Fibroblast of lung (primary cell): ENCODE measurements around the gene BYSL. TPM values are rescaled to one million over a fixed set of nuclear protein-coding genes. Genes with fewer than 3 reads are reported as not detected.

Experiments used
- DNase-seq, 2 donors: peaks; one replicate each; pipeline versions ENCODE4 v3.0.0 to v3.0.0-alpha.2; 2010; ENCODE audit warnings: low read depth in 2 of 2
- H2AFZ ChIP-seq: 2 replicates; pipeline ENCODE4 v1.5.1; 2012; ENCODE audit warnings: low read length, control low read depth, inconsistent platforms
- H3K27ac ChIP-seq: 2 replicates; pipeline ENCODE4 v1.5.1; 2011; ENCODE audit warnings: low read length, control low read depth; ENCODE audit not compliant: insufficient read depth
- H3K27me3 ChIP-seq: 2 replicates; pipeline ENCODE4 v1.5.1; 2011; ENCODE audit warnings: mild to moderate bottlenecking, low read length; ENCODE audit not compliant: control insufficient read depth, insufficient read depth
- H3K36me3 ChIP-seq: 2 replicates; pipeline ENCODE4 v1.5.1; 2011; ENCODE audit warnings: low read length; ENCODE audit not compliant: control insufficient read depth, insufficient read depth
- H3K4me1 ChIP-seq: 2 replicates; pipeline ENCODE4 v1.5.1; 2011; ENCODE audit warnings: low read length; ENCODE audit not compliant: control insufficient read depth, insufficient read depth; ENCODE audit errors: extremely low read depth
- H3K4me2 ChIP-seq: 2 replicates; pipeline ENCODE4 v1.5.1; 2011; ENCODE audit warnings: low read length, control low read depth; ENCODE audit not compliant: insufficient read depth; ENCODE audit errors: extremely low read depth
- H3K4me3 ChIP-seq, 4 experiments: fragments of 200-600 bp in 1 of 4; sonication (generic) in 1 of 4; replicated peaks in 1 of 4; 2 replicates each; pipeline ENCODE4 v1.5.1; 2011 to 2016; ENCODE audit warnings: low read length in 4 of 4, low read depth in 3 of 4, mild to moderate bottlenecking in 3 of 4, control low read depth in 2 of 4, inconsistent platforms in 1 of 4, mixed read lengths in 1 of 4; ENCODE audit not compliant: insufficient read depth in 1 of 4; ENCODE audit errors: control extremely low read depth in 1 of 4
- H3K79me2 ChIP-seq: 2 replicates; pipeline ENCODE4 v1.5.1; 2012; ENCODE audit warnings: mild to moderate bottlenecking, low read length, inconsistent platforms; ENCODE audit not compliant: control insufficient read depth, insufficient read depth
- H3K9ac ChIP-seq: 2 replicates; pipeline ENCODE4 v1.5.1; 2011; ENCODE audit warnings: mild to moderate bottlenecking, low read length, control low read depth; ENCODE audit not compliant: insufficient read depth
- H3K9me3 ChIP-seq: 2 replicates; pipeline ENCODE4 v1.5.1; 2012; ENCODE audit warnings: low read depth, low read length; ENCODE audit not compliant: control insufficient read depth, insufficient read depth
- H4K20me1 ChIP-seq: 2 replicates; pipeline ENCODE4 v1.5.1; 2011; ENCODE audit warnings: low read length; ENCODE audit not compliant: control insufficient read depth, insufficient read depth; ENCODE audit errors: extremely low read depth
- EZH2 ChIP-seq: IDR thresholded peaks from 2 replicates; pipeline ENCODE4 v1.5.1; 2012; ENCODE audit warnings: low read length, control low read depth, mild to moderate bottlenecking; ENCODE audit errors: missing control alignments
- polyA plus RNA-seq, 2 donors: library from polyadenylated mRNA; depleted of rRNA in 1 of 2; stranded (reverse) in 1 of 2; unstranded in 1 of 2; fragments of >200 nt; gene quantifications; 2 replicates each; pipeline ENCODE4 v1.2.1, GENCODE V29; 2011 to 2012; ENCODE audit warnings: missing spikeins in 1 of 2
- total RNA-seq: library from RNA; depleted of rRNA; stranded (reverse); fragments of >200 nt; gene quantifications from 2 replicates; pipeline ENCODE4 v1.2.1, GENCODE V29; 2014
- TF ChIP-seq, protein P1 (sequence below), 2 donors: IDR thresholded peaks in 1 of 2; conservative IDR thresholded peaks in 1 of 2; 1 replicate in 1 of 2; 2 replicates in 1 of 2; pipeline ENCODE4 v1.5.1; 2011 to 2012; ENCODE audit warnings: low read length in 2 of 2, control low read depth in 1 of 2, inconsistent platforms in 1 of 2, low read depth in 1 of 2, mild to moderate bottlenecking in 1 of 2

The BYSL gene
- total and polyA plus RNA-seq, 2 donors (not counting 1 experiment from before 2014, with no cell fraction given): 11.3 to 13.7 TPM

DNA sequence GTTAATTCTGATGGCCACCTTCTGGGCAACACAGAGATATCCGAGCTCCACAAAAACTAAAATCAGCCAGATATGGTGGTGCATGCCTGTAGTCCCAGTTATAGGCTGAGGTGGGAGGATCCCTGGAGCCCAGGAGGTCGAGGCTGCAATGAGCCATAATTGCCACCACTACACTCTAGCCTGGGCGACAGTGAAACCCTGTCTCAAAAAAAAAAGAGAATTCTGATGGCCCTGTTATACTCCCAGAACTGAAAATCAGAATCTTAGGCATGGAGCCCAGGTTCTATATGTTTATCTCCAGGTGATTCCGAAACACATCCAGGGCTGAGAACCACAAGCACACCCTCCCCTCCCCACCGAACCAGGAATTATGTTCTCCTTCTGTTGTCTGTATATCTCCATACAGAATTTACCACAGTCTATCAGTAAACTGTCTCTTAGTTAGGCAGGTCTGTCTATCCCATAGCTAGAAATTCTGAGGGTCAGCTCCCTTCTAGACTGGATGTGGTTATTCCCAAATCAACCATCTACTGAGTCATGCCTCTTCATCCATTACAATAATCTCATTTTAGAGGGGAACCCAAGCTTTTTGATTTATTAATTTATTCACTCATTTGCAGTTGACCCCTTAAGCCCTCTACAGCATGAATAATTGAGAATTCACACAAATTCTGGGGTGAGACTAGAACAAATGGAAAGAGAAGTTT is 45.1 kb downstream of the BYSL start:
- TF ChIP-seq, protein P1, sequence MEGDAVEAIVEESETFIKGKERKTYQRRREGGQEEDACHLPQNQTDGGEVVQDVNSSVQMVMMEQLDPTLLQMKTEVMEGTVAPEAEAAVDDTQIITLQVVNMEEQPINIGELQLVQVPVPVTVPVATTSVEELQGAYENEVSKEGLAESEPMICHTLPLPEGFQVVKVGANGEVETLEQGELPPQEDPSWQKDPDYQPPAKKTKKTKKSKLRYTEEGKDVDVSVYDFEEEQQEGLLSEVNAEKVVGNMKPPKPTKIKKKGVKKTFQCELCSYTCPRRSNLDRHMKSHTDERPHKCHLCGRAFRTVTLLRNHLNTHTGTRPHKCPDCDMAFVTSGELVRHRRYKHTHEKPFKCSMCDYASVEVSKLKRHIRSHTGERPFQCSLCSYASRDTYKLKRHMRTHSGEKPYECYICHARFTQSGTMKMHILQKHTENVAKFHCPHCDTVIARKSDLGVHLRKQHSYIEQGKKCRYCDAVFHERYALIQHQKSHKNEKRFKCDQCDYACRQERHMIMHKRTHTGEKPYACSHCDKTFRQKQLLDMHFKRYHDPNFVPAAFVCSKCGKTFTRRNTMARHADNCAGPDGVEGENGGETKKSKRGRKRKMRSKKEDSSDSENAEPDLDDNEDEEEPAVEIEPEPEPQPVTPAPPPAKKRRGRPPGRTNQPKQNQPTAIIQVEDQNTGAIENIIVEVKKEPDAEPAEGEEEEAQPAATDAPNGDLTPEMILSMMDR (conservative IDR thresholded peaks at IDR 0.05 in 1 of 2, IDR thresholded peaks at IDR 0.05 in 1 of 2; ENCODE audit: low read depth in 1 of 2, low read length in 2 of 2): no peak
- TF ChIP-seq EZH2: no peak
- Histone ChIP-seq H3K9ac (no peak overlapping the region), H3K27ac (no peak overlapping the region), H3K36me3 (no peaks in the 10 kb centered on the region), H4K20me1 (no peaks in the 10 kb centered on the region), H3K4me1 (no peaks in the 10 kb centered on the region), H3K79me2 (no peaks in the 10 kb centered on the region), H3K4me3 (no peak overlapping the region), H3K9me3 (no peaks in the 10 kb centered on the region), H2AFZ (no peak overlapping the region), H3K27me3 (no peaks in the 10 kb centered on the region), H3K4me2 (no peak overlapping the region)
- DNase-seq: peak in 1 of 2 donors; percentile 74

DNA sequence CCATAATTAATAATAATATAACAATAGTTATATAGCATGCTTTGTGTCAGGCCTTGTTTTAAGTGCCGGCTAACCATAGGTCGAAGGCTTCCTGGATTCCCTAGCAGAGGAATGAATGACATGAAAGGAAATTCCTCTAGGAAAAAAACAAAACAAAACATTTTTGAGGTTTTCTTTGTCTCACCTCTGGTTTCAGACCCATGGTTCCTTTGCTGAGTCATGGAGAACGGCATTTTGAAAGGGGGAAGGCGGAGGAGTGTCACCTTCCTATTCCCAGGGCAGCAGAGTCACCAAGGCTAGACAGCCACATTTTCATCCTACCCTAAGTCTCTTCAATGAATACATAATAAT is 45.6 kb downstream of the BYSL start:
- no peak for TF ChIP-seq EZH2
- TF ChIP-seq, protein P1 (conservative IDR thresholded peaks at IDR 0.05 in 1 of 2, IDR thresholded peaks at IDR 0.05 in 1 of 2; ENCODE audit: low read depth in 1 of 2, low read length in 2 of 2): no peak
- Histone ChIP-seq H3K4me2 (peak overlapping the region; percentile 25), H3K27ac (no peak overlapping the region), H3K9me3 (no peaks in the 10 kb centered on the region), H3K4me3 (no peak overlapping the region), H3K4me1 (no peaks in the 10 kb centered on the region), H4K20me1 (no peaks in the 10 kb centered on the region), H2AFZ (no peak overlapping the region), H3K79me2 (no peaks in the 10 kb centered on the region), H3K27me3 (no peaks in the 10 kb centered on the region), H3K36me3 (no peaks in the 10 kb centered on the region), H3K9ac (no peak overlapping the region)
- peak; percentile 13 to 91 for DNase-seq

DNA sequence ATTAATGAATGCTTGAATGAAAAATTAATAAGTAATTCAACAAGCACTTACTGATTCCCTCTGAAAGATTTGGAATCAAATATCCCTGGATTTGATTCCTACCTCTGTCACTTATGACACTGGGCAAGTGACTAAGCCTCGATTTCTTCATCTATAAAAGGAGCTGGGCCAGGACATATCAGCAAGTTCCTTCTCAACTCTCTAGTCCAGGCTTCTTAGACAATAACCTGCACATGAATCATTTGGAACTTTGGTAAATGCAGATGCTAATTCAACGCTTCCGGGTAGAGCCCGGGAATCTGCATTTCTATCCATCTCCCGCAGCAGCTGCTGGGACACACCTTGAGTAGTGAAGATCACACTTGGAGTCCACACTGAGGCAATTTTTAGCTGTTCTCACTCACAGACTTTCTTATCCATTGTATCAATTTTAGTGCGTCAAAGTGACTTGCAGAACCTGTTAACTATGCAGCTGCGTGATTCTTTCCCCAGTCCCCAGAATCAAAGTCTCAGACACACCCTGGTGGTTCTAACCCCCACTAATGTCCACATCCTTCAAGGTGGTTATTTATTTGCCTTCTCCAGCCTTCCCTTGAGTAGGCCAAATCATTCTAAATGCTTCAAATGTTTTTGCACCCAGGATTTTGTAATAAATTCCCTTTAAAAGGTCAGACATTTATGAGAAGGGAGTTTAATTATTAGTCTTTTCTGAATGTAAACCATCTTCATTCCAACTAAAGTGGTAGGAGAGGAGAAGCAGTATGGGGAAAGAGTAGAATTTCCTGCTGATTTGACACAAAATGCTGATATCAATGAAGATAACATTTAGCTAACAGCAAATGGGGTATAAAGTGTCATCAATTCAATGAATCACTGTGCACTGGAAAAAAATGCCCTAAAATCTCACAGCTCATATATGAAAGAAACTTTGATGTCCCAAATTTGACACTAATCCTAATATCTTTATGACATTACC is 46.3 kb downstream of the BYSL start:
- DNase-seq: peak; percentile 18 to 72
- no peak overlapping the region for H3K4me3 ChIP-seq
- no peaks in the 10 kb centered on the region for H4K20me1 ChIP-seq
- no peak overlapping the region for H3K27ac ChIP-seq
- no peaks in the 10 kb centered on the region for H3K79me2 ChIP-seq
- H3K4me1 ChIP-seq: no peaks in the 10 kb centered on the region
- no peak overlapping the region for H2AFZ ChIP-seq
- H3K27me3 ChIP-seq: no peaks in the 10 kb centered on the region
- no peak overlapping the region for H3K9ac ChIP-seq
- no peaks in the 10 kb centered on the region for H3K9me3 ChIP-seq
- no peaks in the 10 kb centered on the region for H3K36me3 ChIP-seq
- no peak overlapping the region for H3K4me2 ChIP-seq
- TF ChIP-seq, protein P1 (conservative IDR thresholded peaks at IDR 0.05 in 1 of 2, IDR thresholded peaks at IDR 0.05 in 1 of 2; ENCODE audit: low read depth in 1 of 2, low read length in 2 of 2): no peak
- TF ChIP-seq EZH2: no peak
